CD4-positive, alpha-beta T cell treated with Interleukin-17A for 4 hours (primary cell): Measurements from ENCODE around the gene CD8A.
"Not testable (repeated sequence)": the region's sequence is repeated elsewhere in the genome, so short reads cannot be mapped to it uniquely, and the experiment has no call there.

Experiments used
- DNase-seq: peaks from one replicate; pipeline ENCODE4 v3.0.0-alpha.2; 2020; ENCODE audit warnings: mixed read lengths

The CD8A gene

GRCh38 chr2:86775338-86775737 lies 15.4 kb downstream of the CD8A start:
- no peak for DNase-seq

GRCh38 chr2:86774862-86775261 lies 15.9 kb downstream of the CD8A start:
- no peak for DNase-seq

- no peak for DNase-seq
Measured at GRCh38 chr2:86772611-86773010, 18.1 kb downstream of the CD8A start.

GRCh38 chr2:86770816-86771301 lies 19.9 kb downstream of the CD8A start:
- DNase-seq: no peak

- no peak for DNase-seq
Measured at GRCh38 chr2:86769838-86770237, 20.9 kb downstream of the CD8A start.

- DNase-seq: no peak
Measured at GRCh38 chr2:86768189-86768949, 22.3 kb downstream of the CD8A start.

GRCh38 chr2:86765310-86765695 lies 25.4 kb downstream of the CD8A start:
- no peak for DNase-seq

- DNase-seq: peak; percentile 21
Measured at GRCh38 chr2:86764661-86765309, 25.9 kb downstream of the CD8A start.

GRCh38 chr2:86760371-86760770 lies 30.3 kb downstream of the CD8A start:
- DNase-seq: no peak

GRCh38 chr2:86758405-86758804 lies 32.3 kb downstream of the CD8A start:
- no peak for DNase-seq

- DNase-seq: no peak
Measured at GRCh38 chr2:86753606-86754005, 37.1 kb downstream of the CD8A start.

GRCh38 chr2:86752934-86753333 lies 37.8 kb downstream of the CD8A start:
- no peak for DNase-seq

GRCh38 chr2:86751778-86752177 lies 38.9 kb downstream of the CD8A start:
- no peak for DNase-seq

GRCh38 chr2:86750240-86750839 lies 40.4 kb downstream of the CD8A start:
- DNase-seq: no peak

GRCh38 chr2:86747711-86748639 lies 42.7 kb downstream of the CD8A start:
- no peak for DNase-seq

GRCh38 chr2:86746939-86747338 lies 43.8 kb downstream of the CD8A start:
- no peak for DNase-seq

GRCh38 chr2:86744152-86744551 lies 46.6 kb downstream of the CD8A start:
- no peak for DNase-seq

- DNase-seq: not testable (repeated sequence)
Measured at GRCh38 chr2:86741889-86742498, 48.7 kb downstream of the CD8A start.

- not testable (repeated sequence) for DNase-seq
Measured at GRCh38 chr2:86739889-86740288, 50.8 kb downstream of the CD8A start.

GRCh38 chr2:86739485-86739884 lies 51.2 kb downstream of the CD8A start:
- not testable (repeated sequence) for DNase-seq

GRCh38 chr2:86734896-86735295 lies 55.8 kb downstream of the CD8A start:
- not testable (repeated sequence) for DNase-seq
